ENCODE results near the gene POU4F2.
A peak's percentile ranks its signal among the peaks of the same experiment; 100 is the strongest.

POU4F2 gene, protein sequence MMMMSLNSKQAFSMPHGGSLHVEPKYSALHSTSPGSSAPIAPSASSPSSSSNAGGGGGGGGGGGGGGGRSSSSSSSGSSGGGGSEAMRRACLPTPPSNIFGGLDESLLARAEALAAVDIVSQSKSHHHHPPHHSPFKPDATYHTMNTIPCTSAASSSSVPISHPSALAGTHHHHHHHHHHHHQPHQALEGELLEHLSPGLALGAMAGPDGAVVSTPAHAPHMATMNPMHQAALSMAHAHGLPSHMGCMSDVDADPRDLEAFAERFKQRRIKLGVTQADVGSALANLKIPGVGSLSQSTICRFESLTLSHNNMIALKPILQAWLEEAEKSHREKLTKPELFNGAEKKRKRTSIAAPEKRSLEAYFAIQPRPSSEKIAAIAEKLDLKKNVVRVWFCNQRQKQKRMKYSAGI

DNA sequence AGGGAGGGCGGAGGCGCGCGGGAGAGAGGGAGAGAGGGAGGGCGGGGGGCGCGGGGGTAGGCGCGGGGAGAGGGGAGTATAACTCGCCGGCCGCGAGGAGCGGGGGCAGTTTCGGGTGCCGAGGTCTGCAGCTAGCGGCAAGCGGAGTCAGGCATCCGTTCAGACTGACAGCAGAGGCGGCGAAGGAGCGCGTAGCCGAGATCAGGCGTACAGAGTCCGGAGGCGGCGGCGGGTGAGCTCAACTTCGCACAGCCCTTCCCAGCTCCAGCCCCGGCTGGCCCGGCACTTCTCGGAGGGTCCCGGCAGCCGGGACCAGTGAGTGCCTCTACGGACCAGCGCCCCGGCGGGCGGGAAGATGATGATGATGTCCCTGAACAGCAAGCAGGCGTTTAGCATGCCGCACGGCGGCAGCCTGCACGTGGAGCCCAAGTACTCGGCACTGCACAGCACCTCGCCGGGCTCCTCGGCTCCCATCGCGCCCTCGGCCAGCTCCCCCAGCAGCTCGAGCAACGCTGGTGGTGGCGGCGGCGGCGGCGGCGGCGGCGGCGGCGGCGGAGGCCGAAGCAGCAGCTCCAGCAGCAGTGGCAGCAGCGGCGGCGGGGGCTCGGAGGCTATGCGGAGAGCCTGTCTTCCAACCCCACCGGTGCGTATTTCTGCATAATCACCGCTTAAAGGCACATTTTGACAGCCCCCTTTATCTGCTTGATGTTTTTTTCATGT is at the start of gene POU4F2:
Gene POU4F2, plus strand, starts transcription at position 108 of the 720 bp plus-strand sequence. Its CDS starts 248 bp downstream, at position 356.
- TF ChIP-seq CTCF (IDR thresholded peaks at IDR 0.05; ENCODE audit: control insufficient read depth, insufficient read depth, low read depth, low read length, missing control alignments): no peak
- no peak for DNase-seq (ENCODE audit: low read depth)
- peak within 1 kb of the TSS; percentile 5 for H3K4me3 ChIP-seq (ENCODE audit: control insufficient read depth, low read depth, low read length)

DNA sequence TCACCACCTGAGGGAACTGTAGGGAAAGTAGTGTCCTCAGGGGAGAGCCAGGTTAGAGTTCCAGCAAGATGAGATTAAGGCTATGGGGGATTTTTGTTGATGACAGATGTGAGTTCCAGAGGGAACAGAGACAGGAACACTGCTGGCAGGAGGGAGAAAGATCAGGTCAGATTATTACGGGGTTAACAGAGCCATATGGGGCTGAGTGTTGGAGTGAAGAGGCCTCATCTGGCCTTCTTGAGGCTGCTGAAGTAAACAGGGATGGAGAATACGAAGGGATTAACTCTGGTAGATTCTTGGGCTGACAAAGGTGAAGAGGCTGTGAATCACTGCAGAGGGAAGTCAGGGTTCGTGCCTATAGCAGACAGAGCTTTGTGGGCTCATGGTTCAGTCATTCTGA is 47.9 kb upstream of the POU4F2 start:
- TF ChIP-seq CTCF (IDR thresholded peaks at IDR 0.05; ENCODE audit: control insufficient read depth, insufficient read depth, low read depth, low read length, missing control alignments): no peak
- no peak for DNase-seq (ENCODE audit: low read depth)
- H3K4me3 ChIP-seq (ENCODE audit: control insufficient read depth, low read depth, low read length): no peak overlapping the region

GRCh38 chr4:146592019-146592418 is 46.7 kb upstream of the POU4F2 start:
- no peak for TF ChIP-seq CTCF (IDR thresholded peaks at IDR 0.05; ENCODE audit: control insufficient read depth, insufficient read depth, low read depth, low read length, missing control alignments)
- no peak overlapping the region for H3K4me3 ChIP-seq (ENCODE audit: control insufficient read depth, low read depth, low read length)
- no peak for DNase-seq (ENCODE audit: low read depth)

DNA sequence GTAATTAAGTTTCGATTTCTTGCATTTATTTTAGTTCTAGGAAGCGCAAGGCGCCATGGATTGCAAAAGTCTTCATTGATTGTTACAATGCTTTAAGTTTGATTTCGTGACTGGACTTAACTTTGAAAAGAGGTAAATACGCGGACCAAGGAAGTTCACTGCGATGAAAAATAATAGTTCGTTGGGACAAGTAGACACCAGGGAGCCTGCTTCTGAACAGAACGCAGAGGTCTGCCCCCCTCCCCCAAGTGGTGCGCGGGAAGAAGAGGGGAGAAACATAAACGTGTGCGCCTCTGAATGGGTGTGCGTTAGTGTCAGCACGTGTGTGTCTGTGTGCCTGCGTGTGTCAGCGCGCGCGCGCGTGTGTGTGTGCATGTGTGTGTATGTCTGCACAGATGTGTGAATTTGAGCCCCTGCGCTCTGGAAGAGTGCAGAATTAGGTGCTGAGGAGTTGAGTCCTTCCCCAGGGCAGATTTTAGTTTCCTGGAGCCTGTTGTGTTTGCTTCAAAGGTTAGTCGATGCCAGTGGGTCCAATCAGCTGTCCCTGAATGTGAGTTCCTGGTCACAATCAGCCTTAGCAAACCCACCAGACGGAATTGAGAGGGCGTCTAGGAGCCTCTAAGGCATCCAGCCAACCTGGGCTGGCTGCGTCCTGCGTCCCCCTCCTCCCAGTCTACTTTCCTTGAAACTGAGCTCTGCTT is 5.8 kb upstream of the POU4F2 start:
- no peak overlapping the region for H3K4me3 ChIP-seq (ENCODE audit: control insufficient read depth, low read depth, low read length)
- no peak for DNase-seq (ENCODE audit: low read depth)
- no peak for TF ChIP-seq CTCF (IDR thresholded peaks at IDR 0.05; ENCODE audit: control insufficient read depth, insufficient read depth, low read depth, low read length, missing control alignments)

GRCh38 chr4:146633471-146633800 is 5.3 kb upstream of the POU4F2 start:
- no peak overlapping the region for H3K4me3 ChIP-seq (ENCODE audit: control insufficient read depth, low read depth, low read length)
- TF ChIP-seq CTCF (IDR thresholded peaks at IDR 0.05; ENCODE audit: control insufficient read depth, insufficient read depth, low read depth, low read length, missing control alignments): no peak

GRCh38 chr4:146634825-146635224 is 3.9 kb upstream of the POU4F2 start:
- H3K4me3 ChIP-seq (ENCODE audit: control insufficient read depth, low read depth, low read length): no peak overlapping the region
- no peak for TF ChIP-seq CTCF (IDR thresholded peaks at IDR 0.05; ENCODE audit: control insufficient read depth, insufficient read depth, low read depth, low read length, missing control alignments)
- DNase-seq (ENCODE audit: low read depth): no peak

More at GRCh38 chr4:146633471-146633800, 5.3 kb upstream of the POU4F2 start:
- no peak for DNase-seq (ENCODE audit: low read depth)

Measured in AG09309 (cell line).